Liver (tissue), 9 donors: ENCODE measurements around the gene FRMD4A. TPM values are rescaled to one million over a fixed set of nuclear protein-coding genes. Genes with fewer than 3 reads are reported as not detected.

Experiments
- DNase-seq: peaks from one replicate; pipeline ENCODE4 v3.0.0-alpha.2; 2017; ENCODE audit warnings: low spot score
- H3K27ac ChIP-seq, 2 donors: one replicate each; pipeline ENCODE4 v1.7.0; 2013; ENCODE audit warnings: inconsistent platforms in 2 of 2, low read length in 2 of 2, control low read depth in 1 of 2, low read depth in 1 of 2, mild to moderate bottlenecking in 1 of 2
- H3K27me3 ChIP-seq, 4 donors: one replicate each; pipeline versions ENCODE4 v1.6.1 to v1.7.0; 2013; ENCODE audit warnings: low read length in 3 of 4, inconsistent platforms in 1 of 4, mild to moderate bottlenecking in 1 of 4, moderate library complexity in 1 of 4; ENCODE audit not compliant: control insufficient read depth in 4 of 4, insufficient read depth in 4 of 4
- H3K36me3 ChIP-seq, 4 donors: one replicate each; pipeline versions ENCODE4 v1.6.1 to v1.7.0; 2013; ENCODE audit warnings: low read length in 3 of 4, mild to moderate bottlenecking in 3 of 4, low read depth in 1 of 4, moderate library complexity in 1 of 4; ENCODE audit not compliant: control insufficient read depth in 4 of 4, insufficient read depth in 3 of 4
- H3K4me1 ChIP-seq, 4 donors: one replicate each; pipeline versions ENCODE4 v1.6.1 to v1.7.0; 2013; ENCODE audit warnings: low read length in 3 of 4, mild to moderate bottlenecking in 3 of 4, moderate library complexity in 1 of 4; ENCODE audit not compliant: control insufficient read depth in 4 of 4, insufficient read depth in 4 of 4
- H3K4me3 ChIP-seq, 3 donors: one replicate each; pipeline versions ENCODE4 v1.6.1 to v1.7.0; 2013; ENCODE audit warnings: low read length in 3 of 3, control low read depth in 1 of 3, low read depth in 1 of 3, mild to moderate bottlenecking in 1 of 3
- H3K9ac ChIP-seq, 2 donors: one replicate each; pipeline ENCODE4 v1.7.0; 2013; ENCODE audit warnings: low read length in 2 of 2, mild to moderate bottlenecking in 2 of 2, moderate library complexity in 2 of 2, control low read depth in 1 of 2, low read depth in 1 of 2
- H3K9me3 ChIP-seq, 4 donors: one replicate each; pipeline versions ENCODE4 v1.6.1 to v1.7.0; 2013; ENCODE audit warnings: low read length in 3 of 4; ENCODE audit not compliant: control insufficient read depth in 4 of 4
- EGR1 ChIP-seq, 2 donors: IDR thresholded peaks; 2 replicates each; pipeline ENCODE4 v1.6.1; 2016 to 2018; ENCODE audit warnings: antibody characterized with exemption in 2 of 2, low read depth in 2 of 2
- FOXA1 ChIP-seq: IDR thresholded peaks from 2 replicates; pipeline ENCODE4 v1.6.1; 2016; ENCODE audit warnings: antibody characterized with exemption
- JUND ChIP-seq, 2 donors: IDR thresholded peaks; 2 replicates each; pipeline ENCODE4 v1.6.1; 2016; ENCODE audit warnings: antibody characterized with exemption in 2 of 2
- NR2F2 ChIP-seq: IDR thresholded peaks from 2 replicates; pipeline ENCODE4 v1.6.1; 2016; ENCODE audit warnings: antibody characterized with exemption
- SP1 ChIP-seq: IDR thresholded peaks from 2 replicates; pipeline ENCODE4 v1.6.1; 2018; ENCODE audit warnings: antibody characterized with exemption, mild to moderate bottlenecking
- whole genome bisulfite sequencing: extraction: QIAGEN DNeasy Blood & Tissue Kit; methylation state at CpG from one replicate; pipeline ENCODE4 v1.1.7; 2013; 5-methylcytosine and 5-hydroxymethylcytosine counted together
- polyA plus RNA-seq, 2 donors: library from polyadenylated mRNA; stranded (reverse) in 1 of 2; unstranded in 1 of 2; fragments of 200-250 nt in 1 of 2; fragments of >200 nt in 1 of 2; fragmentation: Nextera tagmentation in 1 of 2; extraction: Ambion mirVana in 1 of 2; gene quantifications; one replicate each; pipeline versions ENCODE4 v1.2.1 to v1.2.3, GENCODE V29; 2013 to 2015
- total RNA-seq, 2 donors: library from RNA; depleted of rRNA; stranded (reverse); fragments of >200 nt; gene quantifications; one replicate each; pipeline ENCODE4 v1.2.3, GENCODE V29; 2014
- TF ChIP-seq, protein P1 (sequence below): fragments of 150-350 bp; IDR thresholded peaks from 2 replicates; pipeline ENCODE4 v1.5.1; 2017; ENCODE audit warnings: improper control_type of control experiment, low read depth, low read length; ENCODE audit not compliant: missing input control
- TF ChIP-seq, protein P2 (sequence below): IDR thresholded peaks from 2 replicates; pipeline ENCODE4 v1.6.1; 2016; ENCODE audit warnings: antibody characterized with exemption
- donor health status: healthy.
- donor health status: healthy.
- donor health status: healthy.
- donor health status: healthy.
- donor health status: healthy.

FRMD4A gene
- total and polyA plus RNA-seq, 4 donors, result 8.2 to 34.3 (median 13.1) TPM

DNA sequence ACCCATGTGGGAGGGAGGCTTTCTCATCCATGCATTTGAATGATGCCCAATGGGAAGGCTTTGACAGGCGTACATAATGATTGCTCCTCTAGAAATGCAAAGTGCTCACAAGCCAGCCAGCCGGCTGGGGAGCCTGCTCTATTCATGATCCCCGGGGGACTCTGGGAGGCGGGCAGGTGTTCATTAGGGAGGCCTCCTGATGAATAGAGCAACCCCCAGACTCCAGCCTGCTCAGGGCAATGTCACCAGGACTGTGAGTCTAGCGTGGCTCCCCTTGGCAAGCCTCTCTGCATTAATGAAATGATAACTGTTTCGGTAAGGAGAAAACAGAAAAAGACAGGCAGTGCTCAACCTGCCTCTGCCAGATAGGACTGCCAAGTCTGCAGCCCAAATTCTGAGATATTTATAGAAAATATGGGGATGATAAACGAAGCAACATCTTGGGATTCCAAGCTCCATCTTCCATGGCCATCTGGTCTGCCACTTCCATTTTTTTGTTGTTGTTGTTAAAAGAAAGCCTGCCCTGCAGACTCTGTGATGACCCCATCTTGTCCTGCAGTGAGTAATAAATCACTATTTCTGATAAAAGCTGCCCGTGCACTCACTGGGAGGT, 507.5 kb downstream of the FRMD4A start:
- Histone ChIP-seq H3K4me3 (no peak overlapping the region), H3K9me3 (no peaks in the 10 kb centered on the region), H3K4me1 (no peaks in the 10 kb centered on the region), H3K27ac (no peak overlapping the region), H3K36me3 (no peaks in the 10 kb centered on the region), H3K9ac (no peak overlapping the region), H3K27me3 (peaks cover 0 to 3% (median 0%) of the 10 kb centered on the region in 4 donors)
- WGBS, result 61% methylated on average over 8 of the region's 8 CpGs
- TF ChIP-seq EGR1 (IDR thresholded peaks at IDR 0.05; ENCODE audit: low read depth in 2 of 2) (no peak), NR2F2 (no peak), SP1 (no peak)
- TF ChIP-seq, protein P1, sequence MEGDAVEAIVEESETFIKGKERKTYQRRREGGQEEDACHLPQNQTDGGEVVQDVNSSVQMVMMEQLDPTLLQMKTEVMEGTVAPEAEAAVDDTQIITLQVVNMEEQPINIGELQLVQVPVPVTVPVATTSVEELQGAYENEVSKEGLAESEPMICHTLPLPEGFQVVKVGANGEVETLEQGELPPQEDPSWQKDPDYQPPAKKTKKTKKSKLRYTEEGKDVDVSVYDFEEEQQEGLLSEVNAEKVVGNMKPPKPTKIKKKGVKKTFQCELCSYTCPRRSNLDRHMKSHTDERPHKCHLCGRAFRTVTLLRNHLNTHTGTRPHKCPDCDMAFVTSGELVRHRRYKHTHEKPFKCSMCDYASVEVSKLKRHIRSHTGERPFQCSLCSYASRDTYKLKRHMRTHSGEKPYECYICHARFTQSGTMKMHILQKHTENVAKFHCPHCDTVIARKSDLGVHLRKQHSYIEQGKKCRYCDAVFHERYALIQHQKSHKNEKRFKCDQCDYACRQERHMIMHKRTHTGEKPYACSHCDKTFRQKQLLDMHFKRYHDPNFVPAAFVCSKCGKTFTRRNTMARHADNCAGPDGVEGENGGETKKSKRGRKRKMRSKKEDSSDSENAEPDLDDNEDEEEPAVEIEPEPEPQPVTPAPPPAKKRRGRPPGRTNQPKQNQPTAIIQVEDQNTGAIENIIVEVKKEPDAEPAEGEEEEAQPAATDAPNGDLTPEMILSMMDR, result no peak
- no peak for DNase-seq

DNA sequence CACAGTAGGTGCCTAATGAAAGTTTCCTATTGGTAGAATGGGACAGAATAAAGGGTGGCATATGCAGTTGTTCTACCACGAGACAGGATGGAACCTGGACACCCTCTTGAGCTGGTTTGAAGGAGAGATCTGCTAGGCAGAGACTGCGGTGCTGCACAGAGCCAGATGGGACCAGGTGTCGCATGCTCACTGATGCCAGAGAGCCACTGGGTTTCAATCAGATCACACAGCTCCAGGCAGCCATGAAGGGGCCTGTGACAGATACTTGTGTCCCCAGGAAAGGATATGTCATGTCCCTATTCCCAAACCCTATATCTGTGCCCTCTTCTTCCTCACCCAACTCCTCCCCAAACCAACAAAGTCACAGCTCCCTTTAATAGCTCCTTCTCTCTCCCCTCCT, 508.2 kb downstream of the FRMD4A start:
- Histone ChIP-seq H3K27ac (no peak overlapping the region), H3K4me1 (no peaks in the 10 kb centered on the region), H3K9ac (no peak overlapping the region), H3K9me3 (no peaks in the 10 kb centered on the region), H3K4me3 (no peak overlapping the region), H3K36me3 (no peaks in the 10 kb centered on the region), H3K27me3 (peaks cover 0 to 3% (median 0%) of the 10 kb centered on the region in 4 donors)
- WGBS, result 90% methylated on average over 3 of the region's 3 CpGs
- DNase-seq, result no peak
- TF ChIP-seq FOXA1, result no peak

DNA sequence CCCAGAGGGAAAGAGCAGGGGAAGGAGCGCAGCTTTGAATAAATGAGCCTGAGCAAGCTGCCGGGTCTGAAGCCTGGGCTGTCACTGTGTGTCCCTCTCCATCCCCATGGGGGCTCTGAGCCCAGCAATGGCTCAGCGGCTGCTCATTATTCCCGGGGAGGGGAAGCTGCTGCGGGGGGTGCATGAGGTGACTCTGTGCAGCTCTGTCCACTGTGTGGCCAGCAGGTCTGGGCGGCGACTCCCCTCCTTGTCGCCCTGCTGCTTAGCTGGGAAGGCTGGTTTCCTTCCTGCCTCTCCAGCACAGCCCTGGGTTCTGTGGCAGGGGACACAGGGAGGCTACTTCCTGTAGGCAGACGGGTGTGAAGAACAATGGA, 509.8 kb downstream of the FRMD4A start:
- WGBS, result 40% methylated on average over 9 of the region's 9 CpGs
- H3K36me3 ChIP-seq, result no peaks in the 10 kb centered on the region
- H3K27me3 ChIP-seq, result peaks cover 0 to 3% (median 0%) of the 10 kb centered on the region in 4 donors
- no peak overlapping the region for H3K4me3 ChIP-seq
- DNase-seq, result no peak
- H3K27ac ChIP-seq, result no peak overlapping the region
- peaks cover 0 to 2% (median 0%) of the 10 kb centered on the region in 4 donors for H3K4me1 ChIP-seq
- H3K9ac ChIP-seq, result no peak overlapping the region
- no peaks in the 10 kb centered on the region for H3K9me3 ChIP-seq
- TF ChIP-seq, protein P2, sequence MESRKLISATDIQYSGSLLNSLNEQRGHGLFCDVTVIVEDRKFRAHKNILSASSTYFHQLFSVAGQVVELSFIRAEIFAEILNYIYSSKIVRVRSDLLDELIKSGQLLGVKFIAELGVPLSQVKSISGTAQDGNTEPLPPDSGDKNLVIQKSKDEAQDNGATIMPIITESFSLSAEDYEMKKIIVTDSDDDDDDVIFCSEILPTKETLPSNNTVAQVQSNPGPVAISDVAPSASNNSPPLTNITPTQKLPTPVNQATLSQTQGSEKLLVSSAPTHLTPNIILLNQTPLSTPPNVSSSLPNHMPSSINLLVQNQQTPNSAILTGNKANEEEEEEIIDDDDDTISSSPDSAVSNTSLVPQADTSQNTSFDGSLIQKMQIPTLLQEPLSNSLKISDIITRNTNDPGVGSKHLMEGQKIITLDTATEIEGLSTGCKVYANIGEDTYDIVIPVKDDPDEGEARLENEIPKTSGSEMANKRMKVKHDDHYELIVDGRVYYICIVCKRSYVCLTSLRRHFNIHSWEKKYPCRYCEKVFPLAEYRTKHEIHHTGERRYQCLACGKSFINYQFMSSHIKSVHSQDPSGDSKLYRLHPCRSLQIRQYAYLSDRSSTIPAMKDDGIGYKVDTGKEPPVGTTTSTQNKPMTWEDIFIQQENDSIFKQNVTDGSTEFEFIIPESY, result no peak
- TF ChIP-seq JUND (IDR thresholded peaks at IDR 0.05), result no peak
